HG02610 (cell line): Measurements from ENCODE around the gene EPHA7.

Experiments
- ATAC-seq: cut with Tn5 transposase; IDR thresholded peaks from one replicate; pipeline ENCODE4 v1.9.1; 2021; ENCODE audit warnings: mild to moderate bottlenecking, moderate library complexity; ENCODE audit not compliant: unreplicated experiment

The EPHA7 gene

GRCh38 chr6:93419304-93420162, at the start of gene EPHA7:
TSS of gene EPHA7 (minus strand) at chr6:93419559. CDS start at chr6:93419341, 218 bp downstream.
- ATAC-seq, result peak; percentile 99

GRCh38 chr6:93468291-93468690, 48.9 kb upstream of the EPHA7 start:
- ATAC-seq, result no peak

GRCh38 chr6:93454533-93454932, 35.2 kb upstream of the EPHA7 start:
- ATAC-seq, result no peak

- peak; percentile 97 for ATAC-seq
Observed at GRCh38 chr6:93453956-93454355, 34.6 kb upstream of the EPHA7 start.

- no peak for ATAC-seq
Observed at GRCh38 chr6:93447874-93448273, 28.5 kb upstream of the EPHA7 start.

- ATAC-seq, result no peak
Observed at GRCh38 chr6:93437491-93437890, 18.1 kb upstream of the EPHA7 start.

- no peak for ATAC-seq
Observed at GRCh38 chr6:93433592-93433991, 14.2 kb upstream of the EPHA7 start.

- ATAC-seq, result no peak
Observed at GRCh38 chr6:93424303-93425064, 5.1 kb upstream of the EPHA7 start.

- no peak for ATAC-seq
Observed at GRCh38 chr6:93423542-93423941, 4.2 kb upstream of the EPHA7 start.

GRCh38 chr6:93420163-93420795, 920 bp upstream of the EPHA7 start:
- ATAC-seq, result no peak

- no peak for ATAC-seq
Observed at GRCh38 chr6:93418408-93419303, 703 bp downstream of the EPHA7 start.

GRCh38 chr6:93418033-93418407, 1.3 kb downstream of the EPHA7 start:
- ATAC-seq, result no peak

GRCh38 chr6:93417421-93418013, 1.8 kb downstream of the EPHA7 start:
- ATAC-seq, result no peak

- ATAC-seq, result no peak
Observed at GRCh38 chr6:93416571-93417420, 2.6 kb downstream of the EPHA7 start.

- ATAC-seq, result no peak
Observed at GRCh38 chr6:93413190-93413589, 6.2 kb downstream of the EPHA7 start.

- ATAC-seq, result no peak
Observed at GRCh38 chr6:93412452-93412851, 6.9 kb downstream of the EPHA7 start.

- no peak for ATAC-seq
Observed at GRCh38 chr6:93407186-93407585, 12.2 kb downstream of the EPHA7 start.

GRCh38 chr6:93403390-93403789, 16.0 kb downstream of the EPHA7 start:
- ATAC-seq, result no peak

- no peak for ATAC-seq
Observed at GRCh38 chr6:93398723-93399122, 20.6 kb downstream of the EPHA7 start.
